B cell (primary cell): Measurements from ENCODE around the gene CCDC187.

Experiments used
- CTCF ChIP-seq: fragments of 200-600 bp; IDR thresholded peaks from one replicate; pipeline ENCODE4 v1.8.0; 2022; ENCODE audit warnings: antibody characterized with exemption, mild to moderate bottlenecking
- EZH2 ChIP-seq: IDR thresholded peaks from 2 replicates; pipeline ENCODE4 v1.6.1; 2012; ENCODE audit warnings: borderline replicate concordance, low read depth, mild to moderate bottlenecking, moderate library complexity, low read length; ENCODE audit not compliant: insufficient read depth, poor library complexity, severe bottlenecking

GRCh38 chr9:136286987-136287379 is 16.9 kb downstream of the CCDC187 start:
- no peak for TF ChIP-seq CTCF
- no peak for TF ChIP-seq EZH2
